Inflammatory macrophage treated with lipopolysaccharide for 4 hours (primary cell): ENCODE measurements around the gene ABHD5.

Experiments used
- DNase-seq: peaks from one replicate; pipeline ENCODE4 v3.0.0-alpha.2; 2020

ABHD5 gene

GRCh38 chr3:43726521-43726920 is 35.8 kb downstream of the ABHD5 start:
- no peak for DNase-seq

GRCh38 chr3:43727930-43728329 is 37.2 kb downstream of the ABHD5 start:
- peak; percentile 19 for DNase-seq

DNA sequence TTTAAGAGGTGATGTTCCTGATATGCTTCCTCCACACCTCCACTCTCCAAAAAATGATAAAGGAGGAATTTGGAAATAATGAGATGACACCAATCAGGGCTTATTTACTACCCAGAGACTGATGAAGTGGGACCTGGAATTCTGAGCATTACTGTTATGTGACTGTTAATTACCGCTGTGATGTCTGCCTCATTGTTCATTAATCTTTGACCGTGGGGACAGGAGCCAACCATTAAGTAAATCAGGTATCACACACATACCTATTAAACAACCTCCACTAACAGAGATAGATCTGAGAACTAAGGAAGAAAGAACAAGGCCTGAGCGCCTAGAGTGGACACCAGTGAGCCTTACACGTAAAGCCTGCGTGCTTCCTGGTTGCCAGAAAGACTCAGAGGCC is 37.7 kb downstream of the ABHD5 start:
- no peak for DNase-seq

DNA sequence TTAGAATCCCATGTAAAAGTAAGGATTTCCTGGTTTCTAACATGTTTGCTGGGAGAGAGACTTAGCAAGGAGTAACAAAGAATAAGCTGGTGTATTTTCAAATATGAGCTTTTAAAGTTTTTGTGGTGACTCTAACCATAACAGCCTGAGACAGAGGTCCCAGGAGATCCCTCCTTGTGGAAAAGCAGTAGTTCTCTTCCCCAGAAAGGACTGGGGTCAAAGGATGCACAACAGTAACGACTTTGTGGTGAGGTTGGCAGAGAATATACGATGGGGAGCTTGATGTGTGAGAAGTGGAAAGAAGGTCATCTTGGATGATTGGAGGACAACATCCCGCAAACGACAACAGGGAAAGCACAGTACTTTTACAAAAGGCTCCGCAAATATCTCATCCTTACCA is 38.2 kb downstream of the ABHD5 start:
- DNase-seq, result no peak

DNA sequence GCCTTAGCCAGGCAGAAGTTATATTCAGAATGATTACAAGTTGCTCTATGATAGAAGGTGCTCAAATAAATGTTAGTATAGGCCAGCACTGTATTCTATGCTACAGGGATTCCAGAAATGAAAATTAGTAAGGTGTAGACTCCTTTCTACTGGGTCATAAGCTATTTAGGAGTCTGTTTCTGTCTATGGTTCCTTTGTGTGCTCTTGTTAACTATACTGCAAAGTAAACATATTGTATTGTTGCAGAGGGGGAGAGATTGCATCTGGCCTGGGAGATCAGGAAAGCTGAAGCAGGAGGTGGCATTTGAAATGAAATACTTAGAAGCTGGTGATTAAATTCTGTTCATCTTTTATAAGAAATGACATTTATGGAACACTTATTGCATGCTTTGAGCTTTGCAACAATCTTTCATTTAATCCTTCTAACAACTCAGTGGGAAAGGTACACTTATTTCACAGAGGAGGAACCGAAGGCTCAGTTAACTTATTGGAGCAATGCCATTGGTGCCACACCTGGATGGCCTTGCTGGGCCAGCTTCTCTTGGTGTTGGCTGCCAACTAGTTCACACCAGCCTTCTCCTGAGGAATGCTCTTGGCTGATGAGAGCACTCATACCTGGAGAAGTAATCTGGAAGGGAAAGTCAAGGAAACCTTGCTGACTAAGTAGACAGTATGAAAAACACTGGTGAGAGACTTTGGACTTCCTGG is 39.1 kb downstream of the ABHD5 start:
- no peak for DNase-seq

DNA sequence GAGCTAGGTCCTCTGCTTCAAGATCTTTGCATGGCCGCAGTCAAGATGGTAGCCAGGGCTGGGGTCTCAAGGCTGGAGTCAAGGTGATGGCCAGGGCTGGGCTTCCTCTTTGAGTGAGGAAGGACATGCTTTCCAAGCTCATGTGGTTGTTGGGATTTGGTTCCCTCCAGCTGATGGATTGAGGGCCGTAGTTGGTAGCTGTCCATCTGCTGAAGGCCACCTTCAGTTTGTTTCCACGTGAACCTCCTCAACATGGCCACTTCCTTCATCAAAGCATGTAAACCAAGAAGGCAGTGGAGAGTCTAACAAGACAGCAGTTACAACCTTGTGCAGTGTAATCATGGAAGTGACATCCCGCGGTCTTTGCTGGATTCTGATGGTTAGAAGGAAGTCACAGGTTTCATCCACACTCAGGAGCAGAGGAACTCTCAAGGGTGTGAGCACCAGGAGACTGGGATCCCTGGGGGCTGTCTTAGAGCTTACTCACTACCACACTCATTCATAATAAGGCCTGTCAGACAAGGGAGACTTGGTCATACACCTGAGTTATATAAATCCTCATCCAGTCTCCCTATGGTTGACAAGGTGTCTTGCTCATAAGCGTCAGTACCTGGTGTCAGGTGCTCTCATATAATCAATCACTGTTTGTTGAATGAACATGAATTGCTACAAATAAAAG is 42.1 kb downstream of the ABHD5 start:
- no peak for DNase-seq

GRCh38 chr3:43733459-43734384 is 43.0 kb downstream of the ABHD5 start:
- DNase-seq, result no peak

GRCh38 chr3:43734685-43735084 is 43.9 kb downstream of the ABHD5 start:
- no peak for DNase-seq

DNA sequence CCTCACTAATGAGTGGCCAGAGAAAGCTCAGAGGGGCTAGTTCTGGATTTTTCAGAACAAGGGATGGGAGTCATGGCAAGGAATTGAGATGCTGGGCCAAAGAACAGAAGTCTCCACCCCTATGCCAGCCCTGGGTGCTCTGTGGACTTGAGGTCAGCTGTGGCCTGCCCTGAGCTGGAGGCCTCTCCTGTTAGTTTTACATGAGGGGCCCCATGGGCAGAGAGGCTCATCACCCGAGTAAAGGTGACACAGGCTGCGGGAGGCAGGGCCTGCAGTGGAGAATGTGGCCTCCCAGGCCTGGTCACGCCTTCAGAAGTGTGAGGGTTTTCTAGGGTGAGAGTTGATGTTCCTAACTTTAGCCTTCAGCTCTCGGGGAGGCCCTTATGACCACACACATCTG is 44.9 kb downstream of the ABHD5 start:
- no peak for DNase-seq

DNA sequence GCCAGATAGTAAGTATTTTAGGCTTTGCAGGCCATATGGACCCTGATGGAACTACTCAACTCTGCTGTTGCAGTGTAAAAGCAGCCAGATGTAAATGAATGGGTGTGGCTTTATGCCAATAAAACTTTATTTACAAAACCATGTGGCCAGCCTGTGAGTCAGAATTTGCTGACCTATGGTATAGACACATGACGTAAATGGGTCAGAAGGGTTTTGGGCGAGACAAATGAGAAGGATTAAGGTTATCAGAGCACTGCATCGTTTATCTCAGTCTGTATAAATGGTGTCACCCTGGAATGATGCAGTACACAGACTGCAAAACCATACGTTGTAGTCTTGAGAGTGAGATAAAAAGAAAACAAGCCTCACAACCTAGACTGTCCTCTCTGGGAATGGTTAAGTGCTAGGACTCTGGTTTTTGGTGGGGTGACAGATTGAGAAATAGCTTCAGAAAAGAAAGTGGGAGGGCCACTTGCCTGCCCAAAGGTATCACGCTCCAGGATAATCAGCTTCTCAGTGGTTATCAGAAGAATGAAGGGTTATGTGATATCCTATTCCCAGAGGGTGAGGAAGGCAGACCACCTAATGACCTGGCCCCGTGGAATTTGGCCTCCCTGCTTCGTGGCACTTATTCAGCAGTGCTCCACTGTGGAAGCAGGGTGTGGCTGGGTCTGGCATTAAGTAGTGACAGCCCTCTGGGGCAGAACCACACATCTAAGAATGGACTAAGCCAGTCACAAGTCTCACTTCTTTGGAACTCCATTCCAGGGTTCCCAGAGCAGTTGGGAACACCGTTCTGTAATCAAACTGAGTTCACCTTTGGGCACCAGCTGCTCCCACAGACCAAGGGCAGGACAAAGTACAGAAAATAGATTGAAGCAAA is 46.1 kb downstream of the ABHD5 start:
- DNase-seq, result no peak

DNA sequence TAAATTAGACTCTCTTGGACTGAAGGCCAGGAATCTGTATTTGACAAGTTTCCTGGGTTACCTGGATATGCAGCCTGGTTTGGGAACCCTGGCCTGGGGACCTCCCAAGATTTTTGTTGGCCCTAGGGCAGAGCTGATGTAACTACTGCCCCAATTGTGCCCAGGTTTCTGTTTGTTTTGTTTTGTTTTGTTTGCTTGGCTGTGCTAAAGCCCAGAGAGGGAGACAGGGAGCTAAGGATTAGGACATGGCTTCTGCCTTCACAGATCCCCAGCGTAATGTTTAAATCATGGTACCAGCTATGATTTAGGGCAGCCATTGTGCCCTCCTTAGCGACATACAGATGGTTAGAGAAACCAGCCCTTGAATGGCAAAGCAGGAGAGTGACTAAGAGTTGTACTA is 47.6 kb downstream of the ABHD5 start:
- no peak for DNase-seq

- no peak for DNase-seq
Observed at GRCh38 chr3:43742920-43743319, 52.2 kb downstream of the ABHD5 start.

- DNase-seq, result no peak
Observed at GRCh38 chr3:43747641-43748040, 56.9 kb downstream of the ABHD5 start.

- DNase-seq, result no peak
Observed at GRCh38 chr3:43748179-43748578, 57.4 kb downstream of the ABHD5 start.

- DNase-seq, result no peak
Observed at GRCh38 chr3:43748645-43749044, 57.9 kb downstream of the ABHD5 start.

DNA sequence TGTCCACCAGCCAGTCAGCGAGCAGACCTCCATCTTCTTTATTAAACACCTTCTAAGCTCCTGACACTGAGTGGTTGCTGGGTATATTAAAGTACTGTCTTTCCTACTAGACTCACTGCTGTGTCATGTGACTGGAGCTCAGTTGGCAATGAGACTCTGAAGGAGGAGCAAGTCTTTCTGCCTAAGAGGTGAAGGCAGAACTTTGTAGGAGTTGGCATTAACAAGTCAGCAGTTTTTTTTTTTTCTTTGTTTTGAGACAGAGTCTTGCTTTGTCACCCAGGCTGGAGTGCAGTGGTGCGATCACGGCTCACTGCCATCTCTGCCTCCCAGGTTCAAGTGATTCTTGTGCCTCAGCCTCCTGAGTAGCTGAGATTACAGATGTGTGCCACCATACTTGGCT is 62.2 kb downstream of the ABHD5 start:
- no peak for DNase-seq

GRCh38 chr3:43753741-43754715 is 63.3 kb downstream of the ABHD5 start:
- no peak for DNase-seq

DNA sequence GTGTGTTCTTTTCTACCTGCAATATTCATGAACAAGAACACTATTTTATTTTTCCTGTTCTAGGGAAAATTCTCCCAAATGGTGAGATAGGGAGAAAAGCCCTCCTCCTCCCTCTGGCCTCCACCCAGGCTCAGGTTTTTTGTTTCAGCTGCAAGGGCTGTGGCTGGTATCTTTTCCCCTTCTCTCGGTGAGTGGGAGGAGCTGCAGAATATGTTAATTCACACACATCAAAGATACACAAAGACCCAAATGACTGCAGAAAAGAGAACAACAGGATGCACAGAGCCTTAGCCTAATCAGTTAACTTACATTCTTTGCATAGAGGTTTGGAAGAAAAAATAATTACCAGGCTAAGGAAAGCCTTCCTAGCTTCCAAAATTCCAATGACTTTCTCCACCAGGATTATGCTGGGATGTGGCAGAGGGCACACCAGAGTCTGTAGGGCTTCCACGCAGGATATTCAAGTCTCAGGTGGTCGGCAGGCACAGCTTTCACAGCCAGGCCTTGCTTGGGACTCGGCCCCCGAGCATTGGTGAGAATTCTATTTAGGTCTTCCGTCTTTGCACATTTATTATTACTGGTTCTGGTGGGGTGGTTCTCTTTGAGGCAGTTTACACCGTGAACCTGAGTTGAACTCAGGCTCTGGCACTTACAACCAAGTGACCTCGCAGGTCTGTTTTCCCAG is 64.9 kb downstream of the ABHD5 start:
- no peak for DNase-seq

DNA sequence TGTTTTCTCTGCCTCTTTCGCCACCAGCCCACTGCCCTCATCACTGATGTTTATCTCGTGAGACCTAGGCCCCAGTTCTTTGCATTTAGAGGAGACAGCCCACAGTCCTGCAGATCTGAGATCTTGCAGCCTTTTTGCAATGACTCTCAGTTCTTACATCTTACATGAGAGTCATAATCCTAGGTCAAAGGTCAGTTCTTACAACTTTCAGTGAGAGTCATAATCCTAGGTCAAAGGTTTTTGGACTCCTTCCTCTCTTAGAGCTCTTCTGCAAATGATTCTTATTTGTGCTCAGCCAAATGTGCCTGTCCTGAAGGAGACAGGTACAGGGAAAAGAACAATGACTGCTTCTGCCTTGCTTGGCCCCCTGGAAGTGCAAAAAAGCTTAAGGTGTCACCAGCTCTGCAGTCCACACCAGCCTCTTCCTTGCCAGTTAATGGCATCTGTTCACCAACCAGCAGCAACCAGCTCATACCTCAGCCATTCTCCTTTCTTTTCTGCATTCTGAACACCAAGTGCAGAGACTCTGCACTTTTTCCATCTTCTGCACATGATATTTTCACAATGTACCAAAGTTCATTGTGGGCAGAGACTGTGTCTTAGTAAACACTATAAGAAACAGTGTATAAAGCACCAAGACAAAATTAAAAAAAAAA is 67.1 kb downstream of the ABHD5 start:
- DNase-seq, result peak; percentile 73

DNA sequence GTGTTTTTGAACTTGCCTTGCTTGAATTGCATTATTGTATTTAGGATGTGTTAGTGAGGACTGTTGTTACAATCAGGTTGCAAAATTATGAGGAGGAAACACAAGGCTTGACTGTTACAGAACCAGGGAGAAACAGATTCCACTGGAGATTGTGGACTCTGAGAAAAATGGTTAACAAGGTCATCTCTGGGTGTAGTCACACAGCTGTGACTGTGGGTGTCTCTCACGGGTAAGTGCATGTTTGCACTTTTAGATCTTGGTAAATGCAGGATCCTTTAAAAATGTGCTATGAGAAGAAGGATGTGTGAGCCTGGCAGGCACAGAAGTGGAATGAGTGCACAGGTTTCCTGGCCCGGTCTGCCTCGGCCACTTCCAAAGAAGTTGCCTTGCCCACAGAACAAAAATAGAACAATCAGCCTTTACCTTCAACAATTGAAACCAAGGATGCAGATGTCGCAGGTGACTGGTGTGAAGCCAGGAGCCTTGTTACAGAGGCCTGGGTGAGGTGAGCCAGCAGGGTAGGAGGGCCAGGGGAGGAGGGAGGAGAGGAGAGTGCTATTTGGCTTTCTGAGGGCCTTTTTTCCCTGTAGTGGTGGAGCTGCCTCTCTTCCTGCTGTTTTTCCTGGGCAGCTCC is 68.0 kb downstream of the ABHD5 start:
- no peak for DNase-seq
